Activated T-cell treated with anti-CD3 and anti-CD28 coated beads for 1 hour (primary cell): Measurements from ENCODE around the gene UPF3B.
"Not testable (repeated sequence)": the region's sequence is repeated elsewhere in the genome, so short reads cannot be mapped to it uniquely, and the experiment has no call there.

Experiments used
- DNase-seq: peaks from one replicate; pipeline ENCODE4 v3.0.0-alpha.2; 2020; ENCODE audit warnings: low read depth

The UPF3B gene

DNA sequence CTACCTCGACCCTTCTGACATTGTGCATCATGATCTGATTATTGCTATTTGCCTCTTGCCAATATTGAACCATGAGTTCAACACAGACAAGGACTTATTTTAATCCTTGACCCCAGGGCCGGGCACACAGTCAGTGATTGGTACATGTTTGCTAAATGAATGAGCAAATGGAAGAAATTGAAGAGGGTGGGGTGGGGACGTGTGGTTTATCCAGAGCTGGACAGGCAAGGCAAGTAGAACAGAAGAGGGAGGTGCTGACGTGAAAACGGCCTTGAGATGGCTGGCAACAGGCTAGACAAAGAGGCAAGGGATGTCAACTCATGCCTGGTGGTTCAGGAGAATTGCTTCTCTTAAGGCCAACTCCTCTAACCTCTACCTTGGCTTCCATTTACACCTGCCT lies 28.5 kb downstream of the UPF3B start:
- DNase-seq = not testable (repeated sequence)

GRCh38 chrX:119821703-119822102 lies 31.1 kb downstream of the UPF3B start:
- not testable (repeated sequence) for DNase-seq

GRCh38 chrX:119817130-119817690 lies 35.6 kb downstream of the UPF3B start:
- no peak for DNase-seq

GRCh38 chrX:119816300-119816699 lies 36.5 kb downstream of the UPF3B start:
- no peak for DNase-seq

- DNase-seq = no peak
Measured at GRCh38 chrX:119809185-119809666, 43.5 kb downstream of the UPF3B start.

DNA sequence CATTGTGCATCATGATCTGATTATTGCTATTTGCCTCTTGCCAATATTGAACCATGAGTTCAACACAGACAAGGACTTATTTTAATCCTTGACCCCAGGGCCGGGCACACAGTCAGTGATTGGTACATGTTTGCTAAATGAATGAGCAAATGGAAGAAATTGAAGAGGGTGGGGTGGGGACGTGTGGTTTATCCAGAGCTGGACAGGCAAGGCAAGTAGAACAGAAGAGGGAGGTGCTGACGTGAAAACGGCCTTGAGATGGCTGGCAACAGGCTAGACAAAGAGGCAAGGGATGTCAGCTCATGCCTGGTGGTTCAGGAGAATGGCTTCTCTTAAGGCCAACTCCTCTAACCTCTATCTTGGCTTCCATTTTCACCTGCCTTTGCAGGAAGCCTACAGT lies 44.3 kb downstream of the UPF3B start:
- DNase-seq = not testable (repeated sequence)

- DNase-seq = no peak
Measured at GRCh38 chrX:119802546-119802945, 50.2 kb downstream of the UPF3B start.

GRCh38 chrX:119801253-119802221 lies 51.2 kb downstream of the UPF3B start:
- DNase-seq = no peak

- peak; percentile 60 for DNase-seq
Measured at GRCh38 chrX:119791437-119792231, 61.1 kb downstream of the UPF3B start, which contains the start of gene RPL39. Gene RPL39 (minus strand): TSS chrX:119791630. CDS start chrX:119791576, 54 bp downstream.

- DNase-seq = peak; percentile 6
Measured at GRCh38 chrX:119790977-119791436, 61.8 kb downstream of the UPF3B start.

GRCh38 chrX:119784747-119785446 lies 67.9 kb downstream of the UPF3B start:
- peak; percentile 14 for DNase-seq
